AG04449 (cell line): ENCODE measurements around the gene MAST4.

Experiments used
- CTCF ChIA-PET: fragments of 350-600 bp; formaldehyde crosslinking; extraction: SDS; loops from one replicate; lab custom pipeline; 2021; ENCODE audit warnings: antibody characterized with exemption; lab: Yijun Ruan, JAX
- POLR2A ChIA-PET: fragments of 400-600, 350-600 bp; formaldehyde crosslinking; extraction: SDS; loops from one replicate; lab custom pipeline; 2020; ENCODE audit warnings: antibody characterized with exemption, inconsistent platforms; lab: Yijun Ruan, JAX
- DNase-seq: peaks from one replicate; pipeline ENCODE4 v3.0.0-alpha.2; 2010; ENCODE audit warnings: low read depth, low spot score
- H3K4me3 ChIP-seq: 2 replicates; pipeline ENCODE4 v1.5.1; 2011; ENCODE audit warnings: low read depth, mild to moderate bottlenecking, control low read depth, low read length
- TF ChIP-seq, protein P1 (sequence below): IDR thresholded peaks from one replicate; pipeline ENCODE4 v1.5.1; 2011; ENCODE audit warnings: mild to moderate bottlenecking, moderate library complexity, low read length, control low read depth, inconsistent platforms; ENCODE audit not compliant: insufficient read depth; ENCODE audit errors: missing control alignments

Gene MAST4

DNA sequence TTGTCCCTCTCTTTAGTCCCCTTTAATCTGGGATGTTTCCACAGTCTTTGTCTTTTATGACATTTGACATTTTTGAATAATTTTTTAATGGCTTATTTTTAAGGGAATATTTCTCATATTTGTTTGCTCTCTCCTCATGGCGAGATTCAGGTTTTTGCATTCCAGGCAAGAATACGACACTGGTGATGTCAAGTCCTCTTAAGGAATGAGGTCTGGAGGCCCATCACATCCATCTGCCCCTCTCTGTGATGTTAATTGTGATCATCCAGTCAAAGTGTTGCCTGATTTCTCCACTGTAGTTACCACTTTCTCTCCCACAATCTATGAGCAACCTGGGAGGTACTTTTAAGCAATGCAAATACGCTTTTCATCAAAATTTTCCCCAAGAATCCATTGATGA, 193.2 kb downstream of the MAST4 start:
- TF ChIP-seq, protein P1, sequence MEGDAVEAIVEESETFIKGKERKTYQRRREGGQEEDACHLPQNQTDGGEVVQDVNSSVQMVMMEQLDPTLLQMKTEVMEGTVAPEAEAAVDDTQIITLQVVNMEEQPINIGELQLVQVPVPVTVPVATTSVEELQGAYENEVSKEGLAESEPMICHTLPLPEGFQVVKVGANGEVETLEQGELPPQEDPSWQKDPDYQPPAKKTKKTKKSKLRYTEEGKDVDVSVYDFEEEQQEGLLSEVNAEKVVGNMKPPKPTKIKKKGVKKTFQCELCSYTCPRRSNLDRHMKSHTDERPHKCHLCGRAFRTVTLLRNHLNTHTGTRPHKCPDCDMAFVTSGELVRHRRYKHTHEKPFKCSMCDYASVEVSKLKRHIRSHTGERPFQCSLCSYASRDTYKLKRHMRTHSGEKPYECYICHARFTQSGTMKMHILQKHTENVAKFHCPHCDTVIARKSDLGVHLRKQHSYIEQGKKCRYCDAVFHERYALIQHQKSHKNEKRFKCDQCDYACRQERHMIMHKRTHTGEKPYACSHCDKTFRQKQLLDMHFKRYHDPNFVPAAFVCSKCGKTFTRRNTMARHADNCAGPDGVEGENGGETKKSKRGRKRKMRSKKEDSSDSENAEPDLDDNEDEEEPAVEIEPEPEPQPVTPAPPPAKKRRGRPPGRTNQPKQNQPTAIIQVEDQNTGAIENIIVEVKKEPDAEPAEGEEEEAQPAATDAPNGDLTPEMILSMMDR, result no peak
- no peak overlapping the region for H3K4me3 ChIP-seq
- ChIA-PET CTCF (interaction anchor here (0.7 kb wide), 1 partner anchor 26 kb away, joined by 3 read pairs; no protein-coding TSS in a partner anchor), POLR2A (no interaction called here)
- DNase-seq, result no peak

DNA sequence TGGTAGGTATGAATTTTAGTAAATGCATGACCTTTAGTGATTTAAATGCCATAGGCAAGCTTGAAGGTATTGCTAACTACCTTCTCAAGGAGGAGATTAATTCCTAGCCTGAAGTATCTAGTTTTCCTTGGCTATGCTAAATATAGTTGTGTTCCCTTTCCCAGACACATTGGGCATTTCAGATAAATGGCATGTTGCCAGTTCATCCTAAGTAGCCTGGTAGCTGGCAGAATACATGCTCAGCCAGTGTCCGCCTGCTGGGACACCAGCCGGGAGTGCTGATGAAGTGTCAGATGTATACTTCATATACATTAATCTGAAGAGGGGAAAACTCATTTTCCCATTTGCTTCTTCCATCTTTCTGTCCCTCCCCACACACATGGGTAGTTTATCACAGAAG, 196.9 kb downstream of the MAST4 start:
- no peak for DNase-seq
- TF ChIP-seq, protein P1, result no peak
- no peak overlapping the region for H3K4me3 ChIP-seq
- CTCF ChIA-PET, result no interaction called here
- POLR2A ChIA-PET, result no interaction called here

DNA sequence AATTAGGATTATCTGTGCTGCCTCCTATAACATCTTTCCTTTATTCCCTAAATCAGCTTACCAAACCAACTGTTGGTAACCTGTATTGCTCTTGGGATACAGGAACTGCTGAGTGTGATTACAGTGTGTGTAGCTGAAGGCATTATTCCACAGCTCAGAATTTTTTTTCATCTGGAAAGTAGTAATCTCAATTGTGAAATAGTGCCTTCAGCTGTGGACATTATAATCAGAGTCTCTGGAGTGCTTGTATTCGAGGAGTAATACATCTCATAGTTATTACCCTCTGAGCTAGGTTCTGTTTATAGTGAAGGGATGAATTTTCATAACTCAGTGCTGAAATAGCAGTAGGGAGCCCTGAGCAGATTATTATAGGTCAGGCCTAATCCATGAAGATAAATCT, 199.5 kb downstream of the MAST4 start:
- no peak overlapping the region for H3K4me3 ChIP-seq
- ChIA-PET POLR2A (no interaction called here), CTCF (interaction anchor here (0.6 to 2.1 kb wide), 5 partner anchors 10 to 489 kb away, joined by 3 to 7 read pairs (median 5); no protein-coding TSS in a partner anchor)
- DNase-seq, result no peak
- TF ChIP-seq, protein P1, result no peak

DNA sequence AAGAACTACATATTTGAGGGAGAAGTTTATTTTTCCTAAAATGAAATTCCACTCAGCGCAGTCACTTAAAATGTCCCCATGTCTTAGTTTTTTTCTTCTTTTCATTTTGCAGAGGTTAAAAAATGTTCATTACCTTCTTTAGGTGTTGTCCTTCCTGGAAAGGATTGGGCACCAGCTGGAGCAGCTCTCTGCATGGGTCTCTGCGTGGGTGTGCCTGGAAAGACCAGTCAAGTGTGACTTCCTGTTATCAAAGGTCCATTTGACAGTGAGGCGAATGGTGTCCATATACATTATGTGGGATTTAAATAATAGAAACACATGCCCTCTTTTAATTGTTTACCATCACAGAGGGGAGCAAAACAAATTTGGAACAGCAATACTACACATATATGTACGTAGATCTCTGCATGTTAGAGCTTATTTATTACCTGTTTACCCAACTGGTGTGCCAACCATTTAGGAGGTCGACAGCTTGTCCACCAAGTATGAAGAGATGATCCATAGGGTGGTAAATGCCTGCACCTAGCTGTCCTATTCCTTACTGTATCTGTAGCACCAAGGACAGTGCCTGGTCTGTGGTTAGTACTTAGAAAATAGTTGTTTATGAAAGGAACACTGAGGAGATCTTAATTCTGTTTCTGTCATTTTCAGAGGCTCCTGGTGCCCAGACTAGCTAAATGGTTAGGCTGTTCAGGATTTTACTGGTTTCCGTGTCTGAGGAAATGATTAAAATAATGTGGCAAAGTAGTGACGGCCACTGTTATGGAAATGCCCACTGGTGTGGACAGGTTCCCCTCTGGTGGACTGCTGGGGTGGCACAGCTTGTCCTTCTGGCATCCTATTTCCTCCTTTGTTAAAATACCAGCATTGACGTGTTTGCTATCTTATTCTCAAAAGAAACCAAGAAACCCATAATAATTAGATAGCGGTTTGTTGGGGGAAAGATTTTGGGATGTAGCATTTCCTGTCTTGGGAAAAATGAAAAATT, 200.4 kb downstream of the MAST4 start:
- no peak for DNase-seq
- no peak overlapping the region for H3K4me3 ChIP-seq
- CTCF ChIA-PET, result interaction anchor here (0.6 to 1.7 kb wide), 3 partner anchors 9 to 489 kb away, joined by 3 to 5 read pairs (median 4); no protein-coding TSS in a partner anchor

DNA sequence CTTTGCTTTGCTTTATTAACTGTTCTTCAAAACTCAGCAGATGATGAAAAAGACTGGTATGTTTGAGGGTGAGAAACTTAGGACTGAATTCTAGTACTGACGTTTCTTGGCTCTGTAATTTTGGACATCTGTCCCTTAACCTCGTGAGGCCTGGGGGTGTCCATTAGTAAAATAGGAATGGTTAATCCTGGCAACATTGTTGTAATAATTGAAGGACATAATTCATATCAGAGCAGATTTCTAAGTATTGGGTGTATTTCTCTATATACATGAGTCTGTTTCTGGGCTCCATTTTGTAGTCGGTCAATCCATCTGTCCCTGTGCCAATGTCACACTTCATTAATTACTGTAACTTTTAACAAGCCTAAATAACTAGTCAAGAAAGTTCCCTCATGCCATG, 206.7 kb downstream of the MAST4 start:
- ChIA-PET CTCF (interaction anchor here (1.0 to 1.3 kb wide), 2 partner anchors 10 to 348 kb away, joined by 3 to 6 read pairs; no protein-coding TSS in a partner anchor), POLR2A (no interaction called here)
- DNase-seq, result no peak

More for the DNA sequence above, 200.4 kb downstream of the MAST4 start:
- POLR2A ChIA-PET, result no interaction called here
- TF ChIP-seq, protein P1, result no peak

More for the DNA sequence above, 206.7 kb downstream of the MAST4 start:
- TF ChIP-seq, protein P1, result no peak
- no peak overlapping the region for H3K4me3 ChIP-seq
